Neural progenitor cell (in vitro differentiated cells): ENCODE measurements around the gene MFRP.

Source experiments
- EZH2 ChIP-seq: fragments of 200-600 bp; sonication (generic); IDR thresholded peaks from 2 replicates; pipeline ENCODE4 v1.6.1; 2017; ENCODE audit warnings: antibody characterized with exemption, mild to moderate bottlenecking, moderate library complexity
- TF ChIP-seq, protein P1 (sequence below): fragments of 200-600 bp; sonication (generic); IDR thresholded peaks from 2 replicates; pipeline ENCODE4 v1.5.1; 2017; ENCODE audit warnings: antibody characterized with exemption, mild to moderate bottlenecking

GRCh38 chr11:119329320-119329719 lies 17.2 kb downstream of the MFRP start:
- TF ChIP-seq EZH2, result no peak
- TF ChIP-seq, protein P1, sequence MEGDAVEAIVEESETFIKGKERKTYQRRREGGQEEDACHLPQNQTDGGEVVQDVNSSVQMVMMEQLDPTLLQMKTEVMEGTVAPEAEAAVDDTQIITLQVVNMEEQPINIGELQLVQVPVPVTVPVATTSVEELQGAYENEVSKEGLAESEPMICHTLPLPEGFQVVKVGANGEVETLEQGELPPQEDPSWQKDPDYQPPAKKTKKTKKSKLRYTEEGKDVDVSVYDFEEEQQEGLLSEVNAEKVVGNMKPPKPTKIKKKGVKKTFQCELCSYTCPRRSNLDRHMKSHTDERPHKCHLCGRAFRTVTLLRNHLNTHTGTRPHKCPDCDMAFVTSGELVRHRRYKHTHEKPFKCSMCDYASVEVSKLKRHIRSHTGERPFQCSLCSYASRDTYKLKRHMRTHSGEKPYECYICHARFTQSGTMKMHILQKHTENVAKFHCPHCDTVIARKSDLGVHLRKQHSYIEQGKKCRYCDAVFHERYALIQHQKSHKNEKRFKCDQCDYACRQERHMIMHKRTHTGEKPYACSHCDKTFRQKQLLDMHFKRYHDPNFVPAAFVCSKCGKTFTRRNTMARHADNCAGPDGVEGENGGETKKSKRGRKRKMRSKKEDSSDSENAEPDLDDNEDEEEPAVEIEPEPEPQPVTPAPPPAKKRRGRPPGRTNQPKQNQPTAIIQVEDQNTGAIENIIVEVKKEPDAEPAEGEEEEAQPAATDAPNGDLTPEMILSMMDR, result no peak
